Renal cortex interstitium (tissue), 11 donors: ENCODE results near the gene C17orf107. TPM values are rescaled to one million over a fixed set of nuclear protein-coding genes. Genes with fewer than 3 reads are reported as not detected.

Source experiments
- DNase-seq, 11 donors: peaks; one replicate each; pipeline ENCODE4 v3.0.0-alpha.2; 2013; ENCODE audit warnings: low read depth in 9 of 11, low spot score in 4 of 11; ENCODE audit errors: extremely low read depth in 1 of 11
- polyA plus RNA-seq, 3 donors: library from polyadenylated mRNA; unstranded; fragments of 120-200 nt; gene quantifications; one replicate each; pipeline ENCODE4 v1.2.1, GENCODE V29; 2013; ENCODE audit not compliant: insufficient read length in 3 of 3

C17orf107 gene
- polyA plus RNA-seq, 3 donors = 1.5 to 3.0 (median 1.8) TPM

- no peak for DNase-seq
These were observed 43.6 kb downstream of the C17orf107 start for GRCh38 chr17:4942760-4943508.

DNA sequence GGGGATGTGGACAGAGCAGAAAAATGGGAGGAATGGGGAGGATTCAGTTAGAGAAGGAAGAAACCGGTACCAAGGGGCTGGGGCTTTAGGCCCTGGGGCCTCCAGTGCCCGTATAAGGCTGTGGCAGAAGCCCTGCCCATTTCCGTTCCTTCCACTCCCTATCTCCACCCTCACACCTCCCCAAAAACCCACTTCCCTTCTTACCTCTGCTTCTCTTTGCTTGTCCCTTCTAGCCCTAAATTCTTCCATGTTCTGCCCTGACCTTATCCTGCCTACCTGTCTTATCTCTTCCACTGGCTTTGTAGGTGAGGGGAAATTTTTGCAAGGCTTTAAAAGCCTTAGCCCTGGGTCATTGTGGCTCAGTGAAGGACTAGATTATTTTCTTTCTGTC is 44.8 kb downstream of the C17orf107 start:
- DNase-seq = no peak

DNA sequence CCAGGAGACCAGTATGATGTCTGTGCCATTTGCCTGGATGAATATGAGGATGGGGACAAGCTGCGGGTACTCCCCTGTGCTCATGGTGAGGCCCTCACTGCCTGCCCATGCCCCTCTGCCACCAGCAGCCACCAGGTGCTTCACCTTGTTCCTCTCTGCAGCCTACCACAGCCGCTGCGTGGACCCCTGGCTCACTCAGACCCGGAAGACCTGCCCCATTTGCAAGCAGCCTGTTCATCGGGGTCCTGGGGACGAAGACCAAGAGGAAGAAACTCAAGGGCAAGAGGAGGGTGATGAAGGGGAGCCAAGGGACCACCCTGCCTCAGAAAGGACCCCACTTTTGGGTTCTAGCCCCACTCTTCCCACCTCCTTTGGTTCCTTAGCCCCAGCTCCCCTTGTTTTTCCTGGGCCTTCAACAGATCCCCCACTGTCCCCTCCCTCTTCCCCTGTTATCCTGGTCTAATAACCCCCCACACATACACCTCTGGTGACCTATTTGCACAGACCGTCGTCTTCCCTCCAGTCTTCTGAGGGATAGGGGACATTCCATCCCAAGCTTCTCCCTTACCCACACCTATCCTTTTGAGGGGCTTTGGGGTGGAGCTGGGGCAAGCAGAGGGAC is 45.3 kb downstream of the C17orf107 start:
- no peak for DNase-seq

DNA sequence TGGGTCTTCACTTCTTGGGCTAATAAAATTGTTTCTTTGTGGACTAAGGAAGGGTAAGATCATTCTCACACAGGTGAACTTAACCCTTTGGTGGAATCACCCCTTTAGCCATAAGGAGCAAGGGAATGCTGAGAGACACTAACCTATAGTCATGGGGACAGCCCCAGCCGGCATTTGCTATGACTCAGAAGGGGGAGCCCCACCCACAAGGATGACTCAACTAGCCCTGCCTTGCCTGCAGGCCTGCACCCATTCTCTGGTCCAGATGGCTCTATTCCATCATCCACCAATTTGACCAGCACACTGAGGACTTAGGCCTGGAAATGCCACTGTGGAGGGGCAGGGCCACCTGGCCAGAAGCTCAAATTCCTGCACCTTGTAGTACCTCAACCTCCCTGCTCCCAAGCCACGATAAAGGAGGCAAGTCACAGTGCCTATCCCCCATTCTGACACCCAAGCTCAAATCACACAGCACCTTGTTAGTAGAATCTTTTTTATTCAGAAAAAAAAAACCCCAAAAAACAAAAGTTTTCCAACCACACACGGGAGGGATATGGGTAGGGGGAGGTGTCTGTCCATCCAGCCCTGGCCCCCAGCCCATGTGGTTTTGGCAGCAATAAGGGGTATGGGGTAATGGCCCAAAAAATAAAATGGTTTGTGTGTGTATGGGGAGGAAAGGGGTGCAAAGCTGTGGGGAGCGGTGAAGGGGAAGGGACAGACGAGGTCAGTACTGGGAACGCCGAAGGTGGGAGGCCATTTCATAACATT is 46.0 kb downstream of the C17orf107 start:
- DNase-seq = no peak

GRCh38 chr17:4945944-4946280 is 46.6 kb downstream of the C17orf107 start:
- no peak for DNase-seq

DNA sequence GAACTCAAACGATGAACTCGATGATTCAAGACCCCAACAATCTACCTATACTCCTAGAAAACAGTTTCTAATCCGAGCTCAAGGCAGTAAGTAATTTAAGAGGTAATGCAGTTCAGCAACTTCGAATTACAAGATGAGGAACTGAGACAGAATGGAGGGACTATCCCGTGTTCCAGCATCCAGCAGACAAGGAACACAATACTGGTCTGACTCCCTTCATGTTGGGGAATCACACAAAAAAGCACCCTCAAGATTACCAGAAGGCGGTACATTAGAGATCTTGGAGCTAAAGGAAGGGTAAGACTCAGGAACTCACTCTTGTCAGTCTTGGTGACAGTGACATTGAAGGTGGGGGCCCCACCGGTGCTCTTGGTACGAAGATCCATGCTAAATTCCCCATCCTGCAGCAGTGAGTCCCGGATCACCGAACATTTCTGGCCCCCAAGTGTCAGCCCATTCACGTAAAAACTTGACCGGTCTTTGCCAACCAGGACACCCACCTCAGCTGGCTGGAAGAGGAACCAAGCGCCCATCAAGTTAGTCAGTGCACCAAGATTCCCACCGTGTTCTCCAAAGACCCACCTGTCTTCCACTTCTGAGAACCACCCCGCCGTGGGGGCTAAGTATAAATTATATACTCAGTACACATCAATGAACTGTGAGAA is 47.1 kb downstream of the C17orf107 start:
- no peak for DNase-seq

- no peak for DNase-seq
These were observed 47.7 kb downstream of the C17orf107 start for GRCh38 chr17:4947010-4947410.

DNA sequence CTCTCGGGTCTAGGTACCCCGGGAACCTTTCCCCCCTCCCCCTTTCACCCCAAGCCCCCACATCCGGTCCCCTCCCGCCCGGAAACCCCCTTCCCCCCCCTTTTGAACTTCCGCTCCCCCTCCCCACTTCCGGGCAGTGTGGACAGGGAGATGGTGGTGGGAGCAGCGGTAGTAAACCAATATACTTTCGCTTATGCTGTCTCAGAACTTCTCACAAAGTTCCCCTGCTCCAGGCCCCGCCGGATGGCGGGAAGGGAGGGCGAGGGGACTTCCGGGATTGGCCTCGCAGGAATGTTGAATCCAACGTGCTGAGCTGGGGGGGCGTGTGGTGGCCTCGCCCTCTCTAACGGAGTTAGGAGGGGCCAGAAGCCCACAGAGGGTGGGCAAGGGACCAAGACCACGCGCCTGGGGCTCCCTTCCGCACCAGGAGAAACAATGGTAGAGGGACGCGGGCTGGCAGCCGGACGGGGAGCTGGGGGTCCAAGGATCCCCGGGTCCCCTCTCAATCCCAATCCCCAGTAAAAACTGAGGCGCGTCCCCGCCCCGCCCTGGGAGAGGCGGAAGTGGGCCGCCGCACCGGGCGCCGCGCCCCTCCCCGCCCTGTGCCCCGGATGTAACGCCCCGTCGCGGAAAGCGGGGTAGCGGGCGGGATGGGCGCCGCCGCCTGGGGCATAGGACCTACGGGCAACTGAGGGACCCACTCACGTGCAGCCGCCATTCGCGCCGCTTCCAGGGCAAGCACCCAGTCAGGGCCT is 48.3 kb downstream of the C17orf107 start:
- DNase-seq = peak in 1 of 11 donors; percentile 77

DNA sequence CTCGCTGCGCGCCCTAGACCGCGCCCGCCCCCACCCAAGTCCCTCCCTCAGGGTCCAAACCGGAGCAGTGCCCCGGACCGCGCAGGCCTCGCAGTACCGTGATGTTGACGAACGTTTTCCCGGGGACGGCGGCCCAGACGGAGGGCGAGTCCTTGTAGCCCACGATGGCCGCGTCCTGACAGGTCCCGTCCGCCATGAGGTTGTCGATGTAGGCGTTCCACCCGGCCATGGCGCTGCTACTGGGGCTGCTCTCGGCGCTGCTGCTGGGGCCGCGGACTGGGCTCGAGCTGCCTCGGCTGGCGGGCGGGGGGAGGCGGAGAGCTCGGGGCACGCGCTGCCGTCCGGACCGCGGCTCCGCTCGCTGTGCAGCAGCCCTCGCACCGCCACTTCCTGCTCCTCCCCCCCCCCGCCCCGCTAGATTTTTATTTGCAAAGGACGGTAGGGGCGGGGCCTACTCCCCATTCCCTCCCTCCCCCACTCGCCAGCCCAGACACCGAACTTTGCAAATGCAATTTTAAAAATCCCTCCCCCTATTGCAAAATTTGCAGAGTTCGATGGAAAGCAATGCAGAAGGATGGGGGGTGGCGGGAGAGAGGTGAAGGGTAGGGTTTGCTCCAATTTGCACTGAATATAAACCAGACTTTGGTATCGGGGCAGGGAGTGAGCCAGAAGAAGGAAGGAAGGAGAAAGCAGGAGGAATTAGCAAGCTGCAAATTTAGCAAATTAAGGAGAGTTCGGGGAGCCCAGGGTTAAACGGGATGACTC is 49.0 kb downstream of the C17orf107 start, which contains the start of gene PFN1:
Gene PFN1, minus strand, starts transcription at position 365 of the 765 bp plus-strand sequence. Its CDS starts 136 bp downstream, at position 229.
- DNase-seq = peak in 9 of 11 donors; percentile 64 to 86 (median 82)

GRCh38 chr17:4948931-4949320 is 49.6 kb downstream of the C17orf107 start:
- DNase-seq = peak in 9 of 11 donors; percentile 66 to 89 (median 83)

DNA sequence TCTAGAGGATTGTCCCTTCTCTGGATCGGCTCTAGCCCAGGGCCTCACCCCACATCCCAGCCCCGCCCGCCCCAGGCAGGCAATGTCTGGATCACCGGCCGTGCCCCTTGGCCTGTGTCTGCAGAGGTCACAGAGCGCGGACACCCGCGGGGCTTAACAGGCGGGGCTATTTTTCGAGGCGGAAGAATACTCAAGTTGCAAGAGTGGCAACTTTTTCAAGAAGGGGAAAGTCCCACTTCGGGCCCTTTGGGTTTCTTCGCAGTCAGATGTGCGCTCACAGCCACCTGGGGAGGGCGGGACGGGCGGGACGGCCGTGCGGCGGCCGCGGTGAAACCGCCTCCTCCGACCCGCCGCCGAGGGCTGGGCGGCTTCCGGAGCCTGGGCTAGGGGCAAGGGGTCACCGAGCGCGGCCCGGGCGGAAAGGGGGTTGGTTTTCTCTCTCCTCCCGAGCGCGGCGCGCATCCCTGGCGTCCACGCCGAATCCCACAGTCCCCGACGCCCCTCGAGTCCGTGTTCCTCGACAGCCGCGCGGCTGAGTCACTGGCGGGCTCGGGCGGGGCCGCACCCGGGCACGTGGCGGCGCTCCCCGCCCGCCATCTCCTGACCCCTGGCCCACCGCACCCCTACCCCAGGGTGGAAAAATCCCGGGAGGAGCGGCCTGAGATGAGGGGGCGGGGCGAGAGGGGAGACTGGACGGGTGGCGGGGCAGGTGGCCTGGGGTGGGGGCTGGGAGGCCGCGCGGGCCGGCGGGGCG is 50.2 kb downstream of the C17orf107 start:
- no peak for DNase-seq

DNA sequence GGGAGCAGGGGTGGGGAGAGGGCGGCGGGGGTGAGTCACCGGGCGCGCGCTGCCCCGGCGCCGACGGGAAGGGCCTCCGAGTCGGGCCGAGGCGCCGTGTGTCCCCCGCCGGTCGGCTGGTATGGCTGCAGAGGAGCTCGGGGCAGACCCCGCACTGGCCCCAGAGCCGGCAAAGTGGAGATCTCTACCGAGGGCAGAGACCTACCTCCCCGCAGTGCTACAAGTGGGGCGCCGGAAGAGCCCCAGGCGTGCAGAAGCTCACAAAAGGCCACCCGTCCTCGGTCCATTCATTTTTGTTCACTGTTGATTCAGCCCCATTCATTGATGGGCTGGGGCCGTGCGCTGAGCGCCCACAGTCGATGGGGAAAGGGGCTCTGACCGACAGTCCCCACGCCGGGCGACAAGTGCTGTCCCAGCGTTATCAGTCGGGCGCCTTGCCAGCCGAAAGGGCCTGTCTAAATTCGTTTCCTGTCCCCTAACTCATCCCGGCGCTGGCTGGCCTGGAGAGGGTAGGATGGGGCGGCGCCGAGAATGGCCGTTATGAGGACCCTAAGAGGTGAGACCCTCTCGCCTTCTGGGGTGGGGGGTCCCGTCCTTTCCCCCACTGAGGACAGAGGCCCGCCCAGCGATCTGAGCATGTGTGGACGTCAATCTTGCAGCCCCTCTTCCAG is 50.9 kb downstream of the C17orf107 start:
- no peak for DNase-seq

DNA sequence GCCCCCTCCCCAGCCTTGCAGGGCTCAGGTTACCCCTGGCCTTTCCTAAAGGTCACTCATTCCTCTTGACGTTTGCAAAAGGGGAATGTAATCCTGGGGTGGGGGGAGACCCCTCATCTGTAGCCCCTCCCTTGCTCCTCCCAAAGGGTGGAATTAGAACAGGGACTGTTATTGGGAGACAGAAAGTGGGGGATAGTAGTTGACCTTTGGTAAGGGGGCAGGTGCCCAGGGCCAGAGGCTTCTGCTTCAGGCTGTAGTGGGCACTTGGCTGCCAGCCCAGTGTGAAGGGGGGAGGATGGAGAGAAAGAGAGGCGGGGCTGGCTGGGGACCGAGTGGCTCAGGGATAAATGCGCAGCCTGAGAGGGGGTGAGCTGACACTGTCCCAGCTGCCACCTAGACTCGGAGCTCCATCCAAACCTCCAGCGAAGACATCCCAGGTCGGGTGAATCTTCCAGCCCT is 51.4 kb downstream of the C17orf107 start, which contains the start of gene ENO3:
Gene ENO3, plus strand, starts transcription at position 374 of the 459 bp plus-strand sequence. CDS start 711 bp downstream, outside the sequence.
- DNase-seq = no peak

- no peak for DNase-seq
These were observed 52.1 kb downstream of the C17orf107 start for GRCh38 chr17:4951486-4951885.
